A549 (cell line): ENCODE measurements around the gene NRG3.

Source experiments
- CBX8 ChIP-seq: fragments of 200-600 bp; sonication (generic); IDR thresholded peaks from 2 replicates; pipeline ENCODE4 v1.6.1; 2016
- CTCF ChIP-seq: fragments of >200 bp; sonication (Bioruptor Twin); formaldehyde crosslinking; IDR thresholded peaks from 3 replicates; pipeline ENCODE4 v1.5.1; 2016
- EP300 ChIP-seq, 2 experiments: fragments of >200 bp; sonication (Bioruptor Twin); formaldehyde crosslinking; IDR thresholded peaks; 2 replicates in 1 of 2; 3 replicates in 1 of 2; pipeline ENCODE4 v1.6.1; 2016 to 2017
- MAFK ChIP-seq: fragments of 450-650 bp; IDR thresholded peaks from 2 replicates; pipeline ENCODE4 v1.6.1; 2014; ENCODE audit not compliant: partially characterized antibody
- MAX ChIP-seq: IDR thresholded peaks from 2 replicates; pipeline ENCODE4 v1.6.1; 2012
- POLR2AphosphoS2 ChIP-seq: conservative IDR thresholded peaks from 2 replicates; pipeline ENCODE4 v1.6.1; 2012; ENCODE audit warnings: low read length, improper control_type of control experiment, inconsistent platforms
- RAD21 ChIP-seq, 2 experiments: fragments of >200 bp in 1 of 2; sonication (Bioruptor Twin) in 1 of 2; formaldehyde crosslinking in 1 of 2; IDR thresholded peaks in 1 of 2; conservative IDR thresholded peaks in 1 of 2; 2 replicates in 1 of 2; 3 replicates in 1 of 2; pipeline ENCODE4 v1.6.1; 2012 to 2018; ENCODE audit warnings: inconsistent platforms in 1 of 2
- RFX5 ChIP-seq: fragments of 450-650 bp; IDR thresholded peaks from 2 replicates; pipeline ENCODE4 v1.7.1; 2014; ENCODE audit warnings: antibody characterized with exemption, mild to moderate bottlenecking, moderate library complexity
- SMC3 ChIP-seq: fragments of >200 bp; sonication (Bioruptor Twin); formaldehyde crosslinking; IDR thresholded peaks from 3 replicates; pipeline ENCODE4 v1.6.1; 2018; ENCODE audit warnings: inconsistent platforms
- TF ChIP-seq, protein P1 (sequence below): fragments of 450-650 bp; IDR thresholded peaks from 2 replicates; pipeline ENCODE4 v1.6.1; 2014; ENCODE audit warnings: antibody characterized with exemption

DNA sequence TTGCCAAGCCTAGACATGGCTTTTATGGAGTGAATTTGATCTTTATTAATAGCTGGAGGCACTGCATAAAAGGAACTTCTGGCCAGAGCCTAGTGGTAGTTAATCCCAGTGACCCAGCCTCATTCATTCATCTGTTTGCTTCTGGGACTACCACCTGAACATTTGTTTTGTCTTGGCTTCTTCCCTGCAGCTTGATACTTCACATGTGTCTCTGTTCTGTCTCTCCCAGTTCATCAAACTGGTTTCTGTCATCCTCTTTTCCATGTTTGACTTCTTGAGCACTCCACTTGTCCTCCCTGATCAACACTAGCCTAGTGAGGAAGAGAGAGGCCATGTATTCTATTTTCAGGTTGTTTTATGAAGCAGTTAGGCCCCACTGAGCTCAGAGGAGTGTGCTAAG lies 163.6 kb downstream of the NRG3 start:
- TF ChIP-seq RFX5 (no peak), MAFK (no peak), MAX (no peak), CBX8 (no peak), SMC3 (no peak), EP300 (IDR thresholded peaks at IDR 0.05) (no peak), POLR2AphosphoS2 (no peak), CTCF (no peak), RAD21 (conservative IDR thresholded peaks at IDR 0.05 in 1 of 2, IDR thresholded peaks at IDR 0.05 in 1 of 2) (no peak)
- TF ChIP-seq, protein P1, sequence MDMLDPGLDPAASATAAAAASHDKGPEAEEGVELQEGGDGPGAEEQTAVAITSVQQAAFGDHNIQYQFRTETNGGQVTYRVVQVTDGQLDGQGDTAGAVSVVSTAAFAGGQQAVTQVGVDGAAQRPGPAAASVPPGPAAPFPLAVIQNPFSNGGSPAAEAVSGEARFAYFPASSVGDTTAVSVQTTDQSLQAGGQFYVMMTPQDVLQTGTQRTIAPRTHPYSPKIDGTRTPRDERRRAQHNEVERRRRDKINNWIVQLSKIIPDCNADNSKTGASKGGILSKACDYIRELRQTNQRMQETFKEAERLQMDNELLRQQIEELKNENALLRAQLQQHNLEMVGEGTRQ, result no peak
